SK-N-SH treated with all-trans-retinoic acid at 6 μM for 48 hours (cell line): ENCODE data around the gene DNAAF2.
A peak's percentile ranks its signal among the peaks of the same experiment; 100 is the strongest.

Experiments used
- ATAC-seq: fragments of 200-7000 bp; cut with Tn5 transposase; 3 replicates; pipeline ENCODE4 v1.9.1; 2020; ENCODE audit warnings: mild to moderate bottlenecking, moderate library complexity
- ARNTL ChIP-seq: fragments of 450-650 bp; formaldehyde crosslinking; IDR thresholded peaks from 2 replicates; pipeline ENCODE4 v1.5.0; 2020; ENCODE audit warnings: low read depth, mild to moderate bottlenecking, moderate library complexity, borderline replicate concordance
- BACH2 ChIP-seq: fragments of 250-450 bp; sonication (Bioruptor Pico); IDR thresholded peaks from 2 replicates; pipeline ENCODE4 v1.9.0; 2021; ENCODE audit warnings: mild to moderate bottlenecking, borderline replicate concordance
- CSDC2 ChIP-seq: fragments of 250-450 bp; sonication (Bioruptor Pico); IDR thresholded peaks from 2 replicates; pipeline ENCODE4 v1.5.0; 2020; ENCODE audit warnings: mild to moderate bottlenecking, moderate library complexity
- ESRRG ChIP-seq: fragments of 250-450 bp; sonication (Bioruptor Pico); IDR thresholded peaks from 2 replicates; pipeline ENCODE4 v1.6.1; 2021; ENCODE audit warnings: mild to moderate bottlenecking
- ISL1 ChIP-seq: fragments of 250-450 bp; sonication (Bioruptor Pico); IDR thresholded peaks from 2 replicates; pipeline ENCODE4 v2.1.2; 2022; ENCODE audit warnings: mild to moderate bottlenecking, moderate library complexity
- OSR1 ChIP-seq: fragments of 250-450 bp; sonication (Bioruptor Pico); IDR thresholded peaks from 2 replicates; pipeline ENCODE4 v1.8.0; 2022; ENCODE audit warnings: moderate library complexity, mild to moderate bottlenecking, inconsistent platforms
- PPARA ChIP-seq: fragments of 250-450 bp; sonication (Bioruptor Pico); IDR thresholded peaks from 2 replicates; pipeline ENCODE4 v1.5.0; 2020; ENCODE audit warnings: mild to moderate bottlenecking, borderline replicate concordance
- RARB ChIP-seq: fragments of 250-450 bp; sonication (Bioruptor Pico); IDR thresholded peaks from 2 replicates; pipeline ENCODE4 v1.8.0; 2021; ENCODE audit warnings: mild to moderate bottlenecking, moderate library complexity
- TCF4 ChIP-seq: fragments of 250-450 bp; sonication (Bioruptor Pico); IDR thresholded peaks from 2 replicates; pipeline ENCODE4 v1.8.0; 2021; ENCODE audit warnings: mild to moderate bottlenecking, moderate library complexity, borderline replicate concordance
- ZC3H10 ChIP-seq: fragments of 250-450 bp; sonication (Bioruptor Pico); IDR thresholded peaks from 2 replicates; pipeline ENCODE4 v1.5.1; 2021; ENCODE audit warnings: mild to moderate bottlenecking, moderate library complexity
- ZFP3 ChIP-seq: fragments of 250-450 bp; sonication (Bioruptor Pico); IDR thresholded peaks from 2 replicates; pipeline ENCODE4 v1.5.0; 2020; ENCODE audit warnings: mild to moderate bottlenecking, moderate library complexity
- ZFP30 ChIP-seq: fragments of 450-650 bp; formaldehyde crosslinking; IDR thresholded peaks from 2 replicates; pipeline ENCODE4 v1.5.0; 2022; ENCODE audit warnings: mild to moderate bottlenecking, moderate library complexity
- ZNF565 ChIP-seq: fragments of 450-650 bp; formaldehyde crosslinking; conservative IDR thresholded peaks from 2 replicates; pipeline ENCODE4 v1.5.0; 2020; ENCODE audit warnings: low read depth, mild to moderate bottlenecking, moderate library complexity
- ZNF70 ChIP-seq: fragments of 450-650 bp; formaldehyde crosslinking; IDR thresholded peaks from 2 replicates; pipeline ENCODE4 v1.5.0; 2020; ENCODE audit warnings: mild to moderate bottlenecking, moderate library complexity
- ZNF8 ChIP-seq: fragments of 450-650 bp; formaldehyde crosslinking; IDR thresholded peaks from 2 replicates; pipeline ENCODE4 v1.5.0; 2020; ENCODE audit warnings: mild to moderate bottlenecking, moderate library complexity
- TF ChIP-seq, protein P1 (sequence below): fragments of 250-450 bp; sonication (Bioruptor Pico); IDR thresholded peaks from 2 replicates; pipeline ENCODE4 v1.8.0; 2020; ENCODE audit warnings: mild to moderate bottlenecking, moderate library complexity, borderline replicate concordance
- TF ChIP-seq, protein P2 (sequence below): fragments of 250-450 bp; sonication (Bioruptor Pico); IDR thresholded peaks from 2 replicates; pipeline ENCODE4 v1.5.0; 2020; ENCODE audit warnings: mild to moderate bottlenecking, moderate library complexity
- TF ChIP-seq, protein P3 (sequence below): fragments of 250-450 bp; sonication (Bioruptor Pico); IDR thresholded peaks from 2 replicates; pipeline ENCODE4 v1.8.0; 2021; ENCODE audit warnings: low read depth, mild to moderate bottlenecking, moderate library complexity, borderline replicate concordance
- TF ChIP-seq, protein P4 (sequence below): fragments of 250-450 bp; sonication (Bioruptor Pico); IDR thresholded peaks from 2 replicates; pipeline ENCODE4 v1.5.1; 2021; ENCODE audit warnings: mild to moderate bottlenecking, moderate library complexity

DNAAF2 gene

DNA sequence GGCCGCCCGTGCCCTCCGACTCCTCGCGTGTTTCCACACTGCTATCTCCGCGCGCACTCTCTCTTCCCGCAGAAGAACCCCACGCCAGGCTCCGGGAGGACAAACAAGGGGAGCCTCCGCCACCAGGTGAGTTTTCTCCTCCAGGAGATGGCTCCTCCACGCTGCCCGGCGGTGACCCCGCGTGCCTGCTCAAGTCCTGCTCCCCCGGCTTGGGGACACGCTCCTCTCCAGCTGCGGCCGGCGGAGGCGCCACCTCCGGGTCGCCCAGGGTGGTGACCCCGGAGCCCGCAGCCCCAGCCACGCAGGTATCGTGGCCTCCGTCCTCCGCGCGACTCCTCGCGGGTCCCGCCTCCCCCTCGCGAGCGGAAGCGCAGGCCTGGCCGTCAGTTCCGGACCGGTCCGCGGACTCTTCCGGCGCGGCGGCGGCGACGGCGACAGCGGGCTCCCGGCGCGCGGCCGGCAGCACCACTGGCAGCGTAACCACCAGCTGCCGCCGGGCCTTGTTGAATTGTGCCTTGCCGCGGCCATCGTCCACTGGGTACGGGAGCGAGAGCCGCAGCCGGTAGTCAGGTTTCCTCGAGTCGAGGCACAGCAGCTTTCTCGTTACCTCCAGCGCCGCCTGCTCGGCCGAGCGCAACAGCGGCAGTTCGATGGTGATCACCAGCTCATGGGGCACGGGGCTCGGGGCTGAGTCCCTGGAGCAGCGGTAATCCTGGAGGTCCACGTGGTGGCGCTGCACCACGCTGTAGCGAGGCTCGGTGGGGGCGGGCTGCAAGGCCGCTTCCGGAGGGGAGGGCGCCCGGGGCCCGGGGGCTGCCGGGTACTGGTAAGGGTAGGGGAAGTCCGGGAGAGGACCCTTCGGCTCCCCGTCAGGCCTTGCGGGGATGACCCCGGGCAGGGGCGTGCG lies 1.2 kb downstream of the DNAAF2 start:
- TF ChIP-seq, protein P1, sequence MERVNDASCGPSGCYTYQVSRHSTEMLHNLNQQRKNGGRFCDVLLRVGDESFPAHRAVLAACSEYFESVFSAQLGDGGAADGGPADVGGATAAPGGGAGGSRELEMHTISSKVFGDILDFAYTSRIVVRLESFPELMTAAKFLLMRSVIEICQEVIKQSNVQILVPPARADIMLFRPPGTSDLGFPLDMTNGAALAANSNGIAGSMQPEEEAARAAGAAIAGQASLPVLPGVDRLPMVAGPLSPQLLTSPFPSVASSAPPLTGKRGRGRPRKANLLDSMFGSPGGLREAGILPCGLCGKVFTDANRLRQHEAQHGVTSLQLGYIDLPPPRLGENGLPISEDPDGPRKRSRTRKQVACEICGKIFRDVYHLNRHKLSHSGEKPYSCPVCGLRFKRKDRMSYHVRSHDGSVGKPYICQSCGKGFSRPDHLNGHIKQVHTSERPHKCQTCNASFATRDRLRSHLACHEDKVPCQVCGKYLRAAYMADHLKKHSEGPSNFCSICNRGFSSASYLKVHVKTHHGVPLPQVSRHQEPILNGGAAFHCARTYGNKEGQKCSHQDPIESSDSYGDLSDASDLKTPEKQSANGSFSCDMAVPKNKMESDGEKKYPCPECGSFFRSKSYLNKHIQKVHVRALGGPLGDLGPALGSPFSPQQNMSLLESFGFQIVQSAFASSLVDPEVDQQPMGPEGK (CRISPR knock-in tag) = peak; percentile 74; the same call in 1 of the 2 replicates
- no peak for TF ChIP-seq CSDC2 (CRISPR knock-in tag)
- TF ChIP-seq ZFP3 (CRISPR knock-in tag) = no peak
- TF ChIP-seq ZC3H10 (CRISPR knock-in tag) = no peak
- ATAC-seq = peak; percentile 88

DNA sequence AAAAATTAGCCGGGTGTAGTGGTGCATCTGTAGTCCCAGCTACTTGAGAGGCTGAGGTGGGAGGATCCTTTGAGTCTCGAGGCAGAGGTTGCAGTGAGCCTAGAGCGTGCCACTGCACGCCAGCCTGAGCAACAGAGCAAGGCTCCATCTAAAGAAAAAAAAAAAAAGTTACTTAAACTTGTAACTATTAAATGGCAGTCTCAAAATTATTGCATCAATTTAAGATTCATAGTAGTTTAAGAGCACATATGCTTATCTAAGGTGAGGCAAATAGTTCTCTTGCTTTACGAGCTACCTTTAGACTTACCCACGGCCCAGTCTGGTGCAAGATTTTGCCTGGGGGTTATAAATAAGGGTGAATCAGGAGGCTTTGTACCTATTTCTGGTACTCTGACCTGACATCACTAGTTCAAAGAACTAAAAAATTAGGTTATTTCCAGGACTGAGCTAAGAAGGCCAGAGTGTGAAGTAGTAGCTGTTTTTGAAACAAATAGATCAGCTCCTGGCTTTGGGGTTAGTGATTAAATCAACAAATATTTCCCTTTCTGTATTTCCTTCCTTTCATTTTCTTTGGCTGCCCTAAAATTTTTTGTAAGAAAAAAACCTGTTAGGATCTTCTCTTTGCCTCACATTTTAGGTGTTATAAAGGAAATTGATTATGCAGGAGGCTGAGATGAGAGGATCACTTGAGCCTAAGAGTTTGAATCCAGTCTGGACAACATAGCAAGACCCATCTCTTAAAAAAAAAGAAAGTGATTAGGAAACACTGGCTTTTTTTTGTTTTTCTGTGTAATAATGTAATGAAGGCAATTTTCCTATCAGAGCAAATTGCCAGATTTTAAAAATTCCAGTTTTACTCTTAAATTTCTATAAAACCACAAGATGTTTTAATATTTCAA lies 10.9 kb downstream of the DNAAF2 start:
- TF ChIP-seq BACH2 (CRISPR knock-in tag) (no peak), PPARA (CRISPR knock-in tag) (no peak), ZFP3 (CRISPR knock-in tag) (no peak), CSDC2 (CRISPR knock-in tag) (no peak), ESRRG (CRISPR knock-in tag) (no peak), ZNF8 (CRISPR knock-in tag) (no peak), ZC3H10 (CRISPR knock-in tag) (no peak), TCF4 (no peak)
- TF ChIP-seq, protein P2, sequence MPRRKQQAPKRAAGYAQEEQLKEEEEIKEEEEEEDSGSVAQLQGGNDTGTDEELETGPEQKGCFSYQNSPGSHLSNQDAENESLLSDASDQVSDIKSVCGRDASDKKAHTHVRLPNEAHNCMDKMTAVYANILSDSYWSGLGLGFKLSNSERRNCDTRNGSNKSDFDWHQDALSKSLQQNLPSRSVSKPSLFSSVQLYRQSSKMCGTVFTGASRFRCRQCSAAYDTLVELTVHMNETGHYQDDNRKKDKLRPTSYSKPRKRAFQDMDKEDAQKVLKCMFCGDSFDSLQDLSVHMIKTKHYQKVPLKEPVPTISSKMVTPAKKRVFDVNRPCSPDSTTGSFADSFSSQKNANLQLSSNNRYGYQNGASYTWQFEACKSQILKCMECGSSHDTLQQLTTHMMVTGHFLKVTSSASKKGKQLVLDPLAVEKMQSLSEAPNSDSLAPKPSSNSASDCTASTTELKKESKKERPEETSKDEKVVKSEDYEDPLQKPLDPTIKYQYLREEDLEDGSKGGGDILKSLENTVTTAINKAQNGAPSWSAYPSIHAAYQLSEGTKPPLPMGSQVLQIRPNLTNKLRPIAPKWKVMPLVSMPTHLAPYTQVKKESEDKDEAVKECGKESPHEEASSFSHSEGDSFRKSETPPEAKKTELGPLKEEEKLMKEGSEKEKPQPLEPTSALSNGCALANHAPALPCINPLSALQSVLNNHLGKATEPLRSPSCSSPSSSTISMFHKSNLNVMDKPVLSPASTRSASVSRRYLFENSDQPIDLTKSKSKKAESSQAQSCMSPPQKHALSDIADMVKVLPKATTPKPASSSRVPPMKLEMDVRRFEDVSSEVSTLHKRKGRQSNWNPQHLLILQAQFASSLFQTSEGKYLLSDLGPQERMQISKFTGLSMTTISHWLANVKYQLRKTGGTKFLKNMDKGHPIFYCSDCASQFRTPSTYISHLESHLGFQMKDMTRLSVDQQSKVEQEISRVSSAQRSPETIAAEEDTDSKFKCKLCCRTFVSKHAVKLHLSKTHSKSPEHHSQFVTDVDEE (CRISPR knock-in tag) = no peak
- TF ChIP-seq, protein P3, sequence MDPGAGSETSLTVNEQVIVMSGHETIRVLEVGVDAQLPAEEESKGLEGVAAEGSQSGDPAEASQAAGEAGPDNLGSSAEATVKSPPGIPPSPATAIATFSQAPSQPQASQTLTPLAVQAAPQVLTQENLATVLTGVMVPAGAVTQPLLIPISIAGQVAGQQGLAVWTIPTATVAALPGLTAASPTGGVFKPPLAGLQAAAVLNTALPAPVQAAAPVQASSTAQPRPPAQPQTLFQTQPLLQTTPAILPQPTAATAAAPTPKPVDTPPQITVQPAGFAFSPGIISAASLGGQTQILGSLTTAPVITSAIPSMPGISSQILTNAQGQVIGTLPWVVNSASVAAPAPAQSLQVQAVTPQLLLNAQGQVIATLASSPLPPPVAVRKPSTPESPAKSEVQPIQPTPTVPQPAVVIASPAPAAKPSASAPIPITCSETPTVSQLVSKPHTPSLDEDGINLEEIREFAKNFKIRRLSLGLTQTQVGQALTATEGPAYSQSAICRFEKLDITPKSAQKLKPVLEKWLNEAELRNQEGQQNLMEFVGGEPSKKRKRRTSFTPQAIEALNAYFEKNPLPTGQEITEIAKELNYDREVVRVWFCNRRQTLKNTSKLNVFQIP (CRISPR knock-in tag) = no peak
- TF ChIP-seq, protein P4, sequence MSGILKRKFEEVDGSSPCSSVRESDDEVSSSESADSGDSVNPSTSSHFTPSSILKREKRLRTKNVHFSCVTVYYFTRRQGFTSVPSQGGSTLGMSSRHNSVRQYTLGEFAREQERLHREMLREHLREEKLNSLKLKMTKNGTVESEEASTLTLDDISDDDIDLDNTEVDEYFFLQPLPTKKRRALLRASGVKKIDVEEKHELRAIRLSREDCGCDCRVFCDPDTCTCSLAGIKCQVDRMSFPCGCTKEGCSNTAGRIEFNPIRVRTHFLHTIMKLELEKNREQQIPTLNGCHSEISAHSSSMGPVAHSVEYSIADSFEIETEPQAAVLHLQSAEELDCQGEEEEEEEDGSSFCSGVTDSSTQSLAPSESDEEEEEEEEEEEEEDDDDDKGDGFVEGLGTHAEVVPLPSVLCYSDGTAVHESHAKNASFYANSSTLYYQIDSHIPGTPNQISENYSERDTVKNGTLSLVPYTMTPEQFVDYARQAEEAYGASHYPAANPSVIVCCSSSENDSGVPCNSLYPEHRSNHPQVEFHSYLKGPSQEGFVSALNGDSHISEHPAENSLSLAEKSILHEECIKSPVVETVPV (CRISPR knock-in tag) = no peak
- ATAC-seq = no peak

DNA sequence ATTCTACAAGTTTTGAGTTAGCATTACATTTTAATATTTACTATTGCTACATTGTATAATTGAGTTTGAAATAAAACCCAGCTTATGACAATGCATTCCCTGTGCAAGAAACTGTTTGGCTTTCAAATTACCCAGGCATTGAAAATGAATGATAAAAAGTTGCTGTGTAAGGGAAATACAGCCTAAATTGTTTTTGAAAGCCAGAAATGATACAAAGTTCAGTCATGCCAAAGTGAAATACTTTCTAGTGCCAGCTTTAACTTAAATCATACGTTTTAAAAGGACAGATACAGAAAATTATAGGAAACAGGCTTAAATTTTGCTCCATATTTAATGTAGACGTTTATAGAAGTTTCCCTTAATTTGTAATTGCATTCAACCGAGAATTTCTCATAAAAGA lies 11.7 kb downstream of the DNAAF2 start:
- TF ChIP-seq ZC3H10 (CRISPR knock-in tag) = no peak
- TF ChIP-seq PPARA (CRISPR knock-in tag) = no peak
- TF ChIP-seq TCF4 = no peak
- TF ChIP-seq, protein P4 (CRISPR knock-in tag) = no peak
- no peak for TF ChIP-seq BACH2 (CRISPR knock-in tag)
- TF ChIP-seq ISL1 (CRISPR knock-in tag) = no peak
- TF ChIP-seq ARNTL (CRISPR knock-in tag) = no peak
- no peak for TF ChIP-seq OSR1
- TF ChIP-seq ZNF70 = no peak
- TF ChIP-seq ZFP3 (CRISPR knock-in tag) = no peak
- TF ChIP-seq RARB (CRISPR knock-in tag) = no peak
- no peak for TF ChIP-seq ZNF565 (CRISPR knock-in tag)
- no peak for TF ChIP-seq ZFP30 (CRISPR knock-in tag)
- no peak for TF ChIP-seq CSDC2 (CRISPR knock-in tag)
- ATAC-seq = no peak
